NCI-H1436 (cell line): ENCODE data around the gene EPB41L2.
"Not testable (repeated sequence)": the region's sequence is repeated elsewhere in the genome, so short reads cannot be mapped to it uniquely, and the experiment has no call there.

Experiments used
- DNase-seq: peaks from one replicate; lab custom pipeline; 2025; lab: John Stamatoyannopoulos, UW

The EPB41L2 gene

DNA sequence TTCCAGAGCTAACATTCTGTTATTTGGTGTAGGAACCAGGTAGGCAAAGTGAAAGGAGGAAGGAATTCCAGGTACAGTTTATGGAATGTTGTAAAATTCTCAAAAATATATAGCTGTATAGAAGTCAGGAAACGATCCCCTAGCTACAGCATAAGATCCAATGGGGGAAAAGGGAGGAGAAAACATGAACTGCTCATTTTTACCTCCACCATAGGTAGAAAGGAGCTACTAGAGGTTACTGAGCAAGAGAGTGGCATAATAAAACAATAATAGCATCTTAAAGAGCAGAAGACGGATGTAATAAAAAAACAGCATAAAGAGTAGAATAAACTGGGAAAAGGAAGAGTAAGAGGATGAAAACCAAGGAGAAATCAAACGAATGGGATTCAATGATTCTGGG lies 26.9 kb downstream of the EPB41L2 start:
- DNase-seq = no peak

DNA sequence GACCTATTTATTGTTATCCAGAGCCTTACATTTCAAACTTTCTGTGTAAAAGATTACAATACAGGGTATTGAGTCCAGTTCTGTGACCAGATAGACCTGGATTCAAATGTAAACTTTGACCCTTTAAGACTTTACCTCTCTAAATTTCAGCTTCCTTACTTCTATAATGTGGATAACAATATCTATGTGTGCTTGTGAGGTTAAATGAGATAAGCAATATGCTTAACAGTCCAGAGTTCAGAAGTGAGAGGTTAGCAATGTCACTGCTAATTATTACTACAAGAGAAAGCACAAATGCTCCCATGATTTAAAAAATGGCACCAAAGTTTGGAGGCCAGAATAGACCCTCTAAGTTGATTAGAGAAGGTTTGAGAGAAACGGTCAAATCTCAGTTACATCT lies 27.5 kb downstream of the EPB41L2 start:
- DNase-seq = no peak

DNA sequence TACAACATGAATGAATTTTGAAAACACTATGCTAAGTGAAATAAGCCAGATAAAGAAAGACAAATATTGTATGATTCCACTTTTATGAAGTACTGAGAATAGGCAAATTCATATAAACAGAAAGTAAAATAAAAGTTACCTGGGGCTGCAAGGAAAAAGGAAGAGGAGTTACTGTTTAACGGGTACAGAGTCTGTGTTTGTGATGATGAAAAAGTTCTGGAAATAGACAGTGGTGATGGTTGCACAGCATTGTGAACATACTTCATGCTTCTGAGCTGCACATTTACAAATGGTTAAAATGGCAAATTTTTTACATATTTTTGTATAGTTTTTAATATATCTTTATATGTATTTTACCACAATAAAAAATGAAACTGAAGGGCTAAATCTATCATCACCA lies 29.4 kb downstream of the EPB41L2 start:
- no peak for DNase-seq

DNA sequence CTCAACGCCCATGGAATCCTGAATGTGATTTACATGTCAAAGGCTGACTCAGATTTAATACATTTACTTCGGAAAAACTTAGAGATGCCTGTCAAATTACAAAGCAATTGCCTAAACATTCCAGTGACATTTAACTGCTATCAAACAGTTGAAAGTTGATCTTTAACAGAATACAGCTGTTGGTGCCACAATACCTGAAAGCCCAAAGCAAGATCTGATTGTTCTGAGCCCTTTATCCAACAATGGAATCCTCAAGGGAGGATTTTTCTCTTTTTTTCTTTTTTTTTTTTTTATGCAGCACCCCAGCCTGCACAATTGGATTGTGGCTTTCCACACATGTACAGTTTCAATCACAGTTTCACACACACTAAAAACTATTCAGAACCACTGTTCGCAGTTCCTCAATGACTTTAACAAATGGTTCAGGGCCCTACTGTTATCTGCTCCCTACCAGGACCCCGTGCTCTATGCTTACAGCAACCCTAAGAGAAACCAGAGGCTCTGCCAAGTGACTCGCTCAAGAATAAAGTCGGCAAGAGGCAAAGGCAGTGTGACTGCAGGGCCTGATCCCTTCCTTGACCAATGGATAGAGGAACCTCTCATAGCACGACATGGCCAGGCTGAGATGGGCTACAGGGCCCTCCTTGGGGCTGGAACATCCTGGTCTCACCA lies 33.3 kb downstream of the EPB41L2 start:
- no peak for DNase-seq

DNA sequence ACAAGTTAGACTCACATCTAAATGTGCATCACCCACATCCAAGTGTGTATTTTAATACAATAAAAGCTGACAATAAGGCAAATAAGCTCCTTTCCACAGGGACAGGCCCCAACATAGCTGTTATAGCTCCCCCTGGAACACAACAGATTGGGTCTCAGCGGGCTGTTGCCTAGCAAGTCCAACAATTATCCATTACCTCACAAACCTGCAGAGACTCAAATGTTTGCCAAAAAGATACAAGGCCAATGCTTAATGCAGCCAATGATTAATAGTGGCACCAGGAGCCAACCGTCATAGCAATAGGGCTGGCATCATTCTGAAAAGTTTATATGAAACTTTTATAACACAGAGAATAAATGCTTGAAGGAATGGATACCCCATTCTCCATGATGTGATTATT lies 35.7 kb downstream of the EPB41L2 start:
- DNase-seq = no peak

DNA sequence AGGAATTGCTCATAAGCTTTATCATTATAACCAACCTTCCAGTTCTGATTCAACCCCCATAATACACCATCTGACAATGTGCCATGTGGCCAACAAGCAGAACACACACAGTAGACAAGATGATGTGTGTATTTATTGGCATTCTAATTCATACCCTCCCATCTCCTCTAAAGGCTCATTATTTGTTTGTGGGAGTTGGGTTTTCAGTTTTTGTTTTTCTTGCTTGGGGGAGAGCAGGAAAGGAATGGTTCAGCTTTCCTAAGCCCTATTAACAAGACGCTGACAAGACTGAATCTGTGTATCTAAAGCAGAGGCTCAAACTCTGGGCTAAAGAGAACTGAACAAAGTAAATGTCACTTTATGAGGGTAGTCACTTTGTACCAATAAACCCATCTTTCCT lies 36.8 kb downstream of the EPB41L2 start:
- no peak for DNase-seq

DNA sequence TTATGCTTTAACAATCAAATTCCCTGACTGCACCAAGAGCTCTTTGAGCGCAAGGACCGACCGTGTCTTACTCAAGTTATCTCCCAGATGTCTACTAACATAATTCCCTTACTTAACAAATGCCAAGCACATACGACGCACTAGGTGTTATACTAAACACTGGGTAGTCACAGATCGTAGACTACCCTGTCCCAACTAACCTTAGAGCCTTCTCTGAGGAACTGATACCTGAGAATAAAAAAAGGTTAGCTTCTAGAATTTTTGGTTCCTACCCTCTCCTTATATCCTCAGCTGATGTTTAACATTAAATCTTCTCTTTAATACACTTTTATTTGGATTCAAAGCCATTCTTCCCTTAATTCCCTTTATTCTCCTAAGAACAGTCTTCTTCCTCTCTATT lies 38.5 kb downstream of the EPB41L2 start:
- no peak for DNase-seq

DNA sequence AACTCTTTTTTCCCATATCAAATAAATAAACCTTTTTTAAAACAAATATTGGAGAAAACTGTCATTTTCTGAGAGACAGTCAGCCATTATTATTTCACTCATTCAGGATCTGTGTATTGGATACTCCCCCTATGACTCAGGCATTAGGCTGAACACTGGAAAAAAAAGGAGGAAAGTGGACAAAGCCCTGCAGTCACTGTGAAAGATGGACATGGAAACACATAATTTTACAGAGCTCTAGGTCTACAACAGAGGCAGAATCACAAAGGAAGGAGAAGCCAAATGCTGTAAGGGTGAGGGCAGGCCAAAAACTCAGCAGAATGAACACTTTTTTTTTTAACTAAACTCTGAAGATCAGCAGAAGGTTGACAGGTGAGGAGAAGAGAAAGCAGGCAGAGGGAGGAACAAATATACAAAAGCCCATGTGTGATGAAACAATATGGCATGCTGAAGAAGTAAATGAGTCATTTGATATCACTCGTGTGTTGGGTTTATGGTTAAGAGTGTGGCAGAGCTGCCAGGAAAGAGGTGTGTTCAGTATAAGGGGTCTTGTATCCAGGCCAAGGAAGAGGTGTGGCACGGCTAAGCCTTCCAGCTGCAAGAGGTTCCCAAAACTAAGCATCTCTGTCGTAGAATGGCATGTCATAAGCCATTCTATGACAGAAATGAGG lies 39.1 kb downstream of the EPB41L2 start:
- DNase-seq = no peak

DNA sequence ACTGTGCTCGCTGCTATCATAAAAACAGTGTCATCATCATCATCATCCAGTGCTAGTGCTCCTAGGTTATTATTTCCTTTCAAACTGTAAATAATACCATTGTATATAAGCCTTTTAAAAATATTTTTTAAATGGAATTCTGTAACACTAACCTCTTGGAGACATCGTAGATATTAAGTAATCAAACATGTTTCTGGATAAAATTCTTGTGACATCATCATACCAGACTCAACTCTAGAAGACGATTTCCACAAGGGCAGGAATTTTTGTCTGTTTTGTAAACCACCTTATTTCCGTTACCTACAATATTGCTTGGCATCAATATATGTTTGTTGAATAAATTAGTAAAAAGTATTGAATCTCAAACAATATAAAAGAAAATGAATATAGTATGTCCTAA lies 40.4 kb downstream of the EPB41L2 start:
- DNase-seq = no peak

DNA sequence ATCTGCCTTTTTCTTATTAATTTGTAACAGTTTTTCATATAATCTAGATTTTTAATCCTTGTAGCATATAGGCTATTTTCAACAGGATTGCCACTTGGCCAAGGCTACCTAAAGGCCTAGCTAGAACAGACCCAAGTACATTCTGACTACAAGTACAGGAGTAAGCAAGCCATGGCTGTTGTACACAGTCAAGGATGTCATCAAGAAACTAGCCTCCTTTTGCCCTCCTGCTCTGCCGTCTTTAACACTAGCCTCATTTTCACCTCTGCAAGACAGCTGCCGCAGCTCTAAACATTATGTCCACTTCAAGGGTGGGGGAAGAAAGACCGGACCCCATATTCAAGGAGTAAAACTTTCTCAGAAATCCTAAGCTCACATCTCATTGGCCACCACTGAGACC lies 45.1 kb downstream of the EPB41L2 start:
- no peak for DNase-seq

DNA sequence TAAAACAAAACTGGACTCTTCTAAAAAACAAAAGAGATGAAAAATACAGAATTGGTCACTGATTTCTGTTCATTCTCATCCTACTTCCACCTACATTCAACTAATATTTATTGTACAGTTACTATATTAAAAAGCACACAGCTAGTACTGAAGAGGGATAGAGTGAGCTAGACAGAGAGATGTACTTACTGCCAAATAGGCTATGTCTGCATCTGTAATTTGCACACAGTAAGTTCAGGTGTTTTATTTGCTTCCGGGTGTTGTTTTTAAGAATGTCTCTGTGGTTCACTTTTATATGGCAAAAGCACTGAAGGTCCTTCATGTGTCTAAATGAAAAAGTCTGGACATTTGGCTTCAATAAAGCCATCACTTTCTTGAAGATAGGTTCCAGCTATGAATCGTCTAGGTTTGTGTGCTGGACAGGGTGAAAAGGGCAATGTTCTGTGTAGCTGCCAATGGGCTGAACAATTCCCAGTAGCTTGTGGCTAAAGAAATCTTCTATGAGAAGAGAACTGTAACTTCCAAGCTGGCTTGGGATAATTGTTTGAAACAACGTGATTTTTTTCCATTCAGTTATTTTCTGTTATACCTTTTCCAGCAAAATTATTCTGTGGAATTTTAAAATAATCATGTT lies 47.3 kb downstream of the EPB41L2 start:
- no peak for DNase-seq

DNA sequence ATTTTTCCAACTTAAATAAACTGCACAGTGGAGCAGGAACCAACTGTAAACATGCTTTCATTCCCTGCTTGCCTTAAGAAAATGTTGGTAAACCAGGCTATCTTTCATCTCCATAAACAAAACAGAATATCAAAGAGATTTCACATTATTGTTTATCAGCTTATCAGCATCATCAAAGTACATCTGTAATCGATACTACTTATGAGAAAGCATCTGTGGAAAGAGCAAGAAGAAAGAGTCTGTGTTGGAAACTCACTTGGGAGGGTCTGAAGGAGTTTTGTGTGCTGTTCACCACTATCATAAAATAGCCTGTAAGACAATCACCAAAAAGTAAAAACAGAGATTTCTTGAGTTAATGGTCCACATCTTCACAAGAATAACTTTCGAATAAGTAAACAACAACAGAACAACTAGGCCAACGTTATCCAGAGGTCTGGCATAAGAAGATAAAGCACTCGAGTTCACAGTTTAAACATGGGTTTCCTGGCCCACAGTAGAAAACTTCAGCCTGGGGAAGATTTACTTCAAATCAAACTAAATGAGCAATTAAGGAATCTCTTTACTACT lies 47.9 kb downstream of the EPB41L2 start:
- DNase-seq = no peak

DNA sequence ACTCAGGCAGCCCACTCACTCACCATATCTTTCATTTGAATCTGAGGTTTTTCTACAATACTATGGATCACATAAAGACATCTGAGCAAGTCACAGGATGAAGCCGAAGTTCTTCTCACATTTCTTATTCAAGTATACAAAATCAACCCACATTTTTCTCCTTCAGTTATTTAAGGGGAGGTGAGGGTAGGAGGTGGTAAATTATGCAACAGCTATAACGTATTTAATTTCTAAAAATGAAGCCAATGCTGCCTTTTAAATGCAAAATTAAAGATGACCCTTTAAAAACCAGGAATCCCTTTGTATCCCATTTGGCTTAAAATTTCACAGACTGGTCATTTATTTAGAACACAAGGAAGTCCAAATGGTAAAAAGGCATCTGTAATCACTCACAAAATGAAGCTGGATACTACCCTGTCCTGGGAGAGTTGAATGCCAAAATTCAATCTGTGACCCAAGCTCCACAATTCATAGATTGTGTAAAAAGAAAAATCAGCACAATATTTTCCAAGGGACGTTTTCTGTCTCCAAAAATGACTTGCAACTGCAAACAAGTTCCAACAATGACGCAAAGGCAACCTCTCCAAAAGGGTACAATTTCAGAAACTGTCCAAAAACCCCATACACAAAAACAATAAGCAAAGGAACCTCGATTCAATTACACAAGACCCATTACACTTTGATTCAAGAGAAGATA lies 48.8 kb downstream of the EPB41L2 start:
- no peak for DNase-seq

DNA sequence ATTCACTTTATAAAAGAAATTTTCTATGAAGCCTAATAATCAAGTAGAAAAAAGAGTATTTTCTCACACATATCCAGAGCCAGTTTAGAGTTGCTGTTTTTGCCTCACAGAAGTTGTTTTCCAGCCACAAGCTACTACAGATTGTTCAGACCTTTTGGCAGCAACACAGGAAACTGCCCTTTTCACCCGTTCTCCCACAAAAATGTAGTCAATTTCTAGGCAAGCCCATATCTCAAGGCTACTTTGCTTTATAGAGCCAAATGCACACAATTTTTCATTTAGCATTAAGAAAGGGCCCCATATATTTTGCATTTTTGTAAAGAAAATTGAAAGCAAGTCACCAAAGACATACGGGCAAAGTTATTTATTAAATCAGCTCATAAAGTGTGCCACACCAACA lies 49.5 kb downstream of the EPB41L2 start:
- DNase-seq = no peak

DNA sequence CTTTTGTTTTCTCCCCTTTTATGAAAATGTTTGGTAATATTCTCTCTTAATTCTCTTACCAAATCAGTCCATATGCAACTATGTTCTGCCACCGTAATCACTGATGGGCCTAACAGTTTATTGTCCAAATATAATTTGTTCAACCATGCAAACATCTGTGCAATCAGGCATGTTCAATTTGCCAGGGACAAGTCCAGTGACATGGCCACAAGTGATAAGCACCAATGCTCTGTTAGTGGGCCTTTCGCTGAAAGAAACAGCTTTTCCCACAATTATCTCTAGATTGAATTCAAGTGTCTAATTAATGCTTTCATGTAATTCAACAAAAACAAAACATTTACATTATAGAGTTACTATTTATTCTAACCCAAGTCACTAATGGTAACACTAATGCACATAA lies 53.3 kb downstream of the EPB41L2 start:
- DNase-seq = no peak

DNA sequence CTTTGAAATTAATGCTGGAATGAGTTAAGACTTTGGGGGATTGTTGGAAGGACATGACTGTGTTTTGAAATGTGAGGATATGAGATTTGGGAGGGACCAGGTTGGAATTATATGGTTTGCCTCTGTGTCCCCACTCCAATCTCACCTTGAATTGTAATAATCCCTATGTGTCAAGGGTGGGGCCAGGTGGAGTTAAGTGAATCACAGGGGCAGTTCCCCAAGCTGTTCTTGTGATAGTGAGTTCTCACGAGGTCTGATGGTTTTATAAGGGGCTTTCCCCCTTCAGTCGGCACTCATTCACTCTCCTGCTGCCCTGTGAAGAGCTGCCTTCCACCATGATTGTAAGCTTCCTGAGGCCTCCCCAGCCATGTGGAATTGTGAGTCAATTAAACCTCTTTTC lies 54.1 kb downstream of the EPB41L2 start:
- DNase-seq = not testable (repeated sequence)

DNA sequence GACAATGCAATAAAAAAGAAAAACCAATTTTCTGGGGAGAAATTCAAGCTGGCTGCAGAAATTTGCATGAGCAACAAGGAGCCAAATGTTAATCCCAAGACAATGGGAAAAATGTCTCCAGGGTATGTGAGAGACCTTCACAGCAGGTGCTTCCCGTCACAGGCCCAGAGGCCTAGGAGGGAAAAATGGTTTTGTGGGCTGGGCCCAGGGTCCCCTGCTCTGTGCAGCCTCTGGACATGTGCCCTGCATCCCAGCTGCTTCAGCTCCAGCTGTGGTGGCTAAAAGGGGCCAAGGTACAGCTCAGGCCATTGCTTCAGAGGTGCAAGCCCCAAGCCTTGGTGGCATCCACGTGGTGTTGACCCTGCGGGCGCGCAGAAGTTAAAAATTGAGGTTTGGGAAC lies 55.1 kb downstream of the EPB41L2 start:
- DNase-seq = not testable (repeated sequence)

DNA sequence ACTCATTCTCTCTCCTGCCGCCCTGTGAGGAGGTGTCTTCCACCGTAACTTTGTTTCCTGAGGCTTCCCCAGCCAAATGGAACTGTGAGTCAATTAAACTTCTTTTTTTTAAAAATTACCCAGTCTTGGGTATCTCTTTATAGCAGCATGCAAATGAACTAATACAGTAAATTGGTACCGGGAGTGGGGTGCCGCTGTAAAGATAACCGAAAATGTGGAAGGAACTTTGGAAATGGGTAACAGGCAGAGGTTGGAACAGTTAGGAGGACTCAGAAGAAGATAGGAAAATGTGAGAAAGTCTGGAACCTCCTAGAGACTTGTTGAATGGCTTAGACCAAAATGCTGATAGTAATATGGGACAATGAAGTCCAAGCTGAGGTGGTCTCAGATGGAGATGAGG lies 55.8 kb downstream of the EPB41L2 start:
- DNase-seq = no peak

DNA sequence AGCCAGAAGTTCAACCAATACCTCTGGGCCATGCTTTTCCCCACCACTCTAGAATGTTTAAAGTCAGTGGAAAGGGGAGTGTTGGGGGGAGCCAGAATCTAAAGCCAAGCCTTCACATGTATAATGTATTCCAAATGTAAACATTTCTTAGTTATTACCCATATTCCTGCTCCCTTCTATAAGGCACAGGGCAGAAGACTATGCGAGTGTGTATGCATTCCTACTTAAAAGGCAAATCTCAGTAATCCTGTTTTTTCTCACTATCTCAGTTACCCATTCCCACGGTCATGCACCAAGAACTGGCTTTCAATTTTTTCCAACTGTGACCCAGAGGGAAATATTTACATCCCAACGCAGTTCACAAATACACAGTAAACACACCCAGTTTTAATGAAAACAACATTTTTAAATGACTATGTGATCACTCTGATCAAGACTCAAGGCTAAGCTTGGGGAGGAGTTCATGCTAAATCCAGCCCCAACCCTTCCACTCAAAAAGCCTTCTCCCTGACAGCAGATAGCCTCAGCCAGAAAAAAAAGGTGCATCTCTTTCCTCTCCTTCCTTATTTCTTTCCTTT lies 57.5 kb downstream of the EPB41L2 start:
- DNase-seq = no peak

DNA sequence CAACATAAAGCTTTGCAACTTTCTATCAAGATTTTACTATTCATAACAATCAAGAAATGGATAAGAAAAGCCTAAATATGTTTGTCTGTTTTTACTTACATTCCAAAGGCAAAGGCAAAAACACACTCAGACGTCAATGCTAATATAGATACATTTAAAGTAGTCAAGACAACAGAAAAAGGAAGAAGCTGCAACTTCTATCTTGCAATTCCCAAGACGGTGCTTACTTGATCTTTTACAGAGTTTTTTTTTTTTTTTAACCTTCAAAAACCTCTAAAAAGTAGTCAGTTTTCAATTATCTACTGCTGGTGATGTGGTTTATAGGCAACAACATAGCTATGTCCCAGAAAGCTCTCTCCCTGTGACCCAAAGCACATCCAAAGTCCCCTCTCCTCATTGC lies 58.1 kb downstream of the EPB41L2 start:
- DNase-seq = no peak

DNA sequence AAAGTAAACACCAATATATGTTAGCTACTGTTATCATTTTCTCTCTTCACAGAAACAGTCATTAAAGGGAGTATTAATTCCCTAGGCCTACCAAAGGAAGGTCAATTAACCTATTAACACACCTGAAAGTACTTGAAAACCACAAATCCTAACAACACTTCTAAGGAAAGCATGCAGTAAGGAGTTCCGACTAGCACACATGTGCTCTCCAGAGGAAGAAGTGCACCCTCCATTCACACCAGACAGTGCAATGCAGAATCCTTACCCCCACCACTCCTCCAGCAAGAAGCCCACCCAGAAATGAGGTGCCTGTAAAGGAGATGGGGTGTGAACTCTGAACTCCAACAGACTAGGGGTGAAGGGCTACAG lies 58.7 kb downstream of the EPB41L2 start:
- DNase-seq = no peak
